GM06990 (cell line): ENCODE results near the gene PLD4.
"Not testable (repeated sequence)": the region's sequence is repeated elsewhere in the genome, so short reads cannot be mapped to it uniquely, and the experiment has no call there.

ENCODE experiments used
- DNase-seq: peaks from one replicate; pipeline ENCODE4 v3.0.0-alpha.2; 2011; ENCODE audit not compliant: insufficient read length; ENCODE audit errors: extremely low read depth
- H3K27me3 ChIP-seq: replicated peaks from 2 replicates; pipeline ENCODE4 v1.6.0; 2011; ENCODE audit warnings: low read length; ENCODE audit not compliant: control insufficient read depth, insufficient read depth
- H3K36me3 ChIP-seq: 2 replicates; pipeline ENCODE4 v1.5.1; 2011; ENCODE audit warnings: low read length; ENCODE audit not compliant: control insufficient read depth, insufficient read depth
- H3K4me3 ChIP-seq: replicated peaks from 2 replicates; pipeline ENCODE4 v1.5.1; 2011; ENCODE audit warnings: low read depth, mild to moderate bottlenecking, control low read depth, low read length
- CTCF ChIP-seq: IDR thresholded peaks from 2 replicates; pipeline ENCODE4 v1.5.1; 2011; ENCODE audit warnings: low read length, control low read depth, mild to moderate bottlenecking, inconsistent platforms; ENCODE audit not compliant: insufficient read depth, poor library complexity, severe bottlenecking

The PLD4 gene

GRCh38 chr14:104903990-104904389, 20.7 kb upstream of the PLD4 start:
- H3K27me3 ChIP-seq, result no peaks in the 10 kb centered on the region; the same call in 1 of the 2 replicates
- no peak overlapping the region for H3K4me3 ChIP-seq
- DNase-seq, result no peak
- no peak for TF ChIP-seq CTCF
- H3K36me3 ChIP-seq, result no peaks in the 10 kb centered on the region

- H3K36me3 ChIP-seq, DNase-seq, H3K27me3 ChIP-seq, H3K4me3 ChIP-seq: not testable (repeated sequence)
These were observed 19.8 kb upstream of the PLD4 start for GRCh38 chr14:104904650-104905578.

GRCh38 chr14:104905579-104905933, 19.1 kb upstream of the PLD4 start:
- not testable (repeated sequence) for H3K4me3 ChIP-seq, H3K27me3 ChIP-seq, DNase-seq, H3K36me3 ChIP-seq

- TF ChIP-seq CTCF, result no peak
- Histone ChIP-seq H3K36me3 (no peaks in the 10 kb centered on the region), H3K4me3 (no peak overlapping the region), H3K27me3 (no peaks in the 10 kb centered on the region)
- no peak for DNase-seq
These were observed 16.4 kb upstream of the PLD4 start for GRCh38 chr14:104908303-104908702.

GRCh38 chr14:104912053-104912452, 12.6 kb upstream of the PLD4 start:
- Histone ChIP-seq H3K4me3 (no peak overlapping the region), H3K27me3 (no peaks in the 10 kb centered on the region), H3K36me3 (no peaks in the 10 kb centered on the region)
- TF ChIP-seq CTCF, result no peak
- no peak for DNase-seq

GRCh38 chr14:104913435-104913834, 11.2 kb upstream of the PLD4 start:
- TF ChIP-seq CTCF, result no peak
- Histone ChIP-seq H3K36me3 (no peaks in the 10 kb centered on the region), H3K27me3 (no peaks in the 10 kb centered on the region), H3K4me3 (no peak overlapping the region)
- no peak for DNase-seq
